GM12801 (cell line): ENCODE measurements around the gene ATXN1L.

ENCODE experiments used
- CTCF ChIP-seq: IDR thresholded peaks from one replicate; pipeline ENCODE4 v1.5.1; 2011; ENCODE audit warnings: control low read depth; ENCODE audit not compliant: insufficient read length; ENCODE audit errors: extremely low read depth

Gene ATXN1L

DNA sequence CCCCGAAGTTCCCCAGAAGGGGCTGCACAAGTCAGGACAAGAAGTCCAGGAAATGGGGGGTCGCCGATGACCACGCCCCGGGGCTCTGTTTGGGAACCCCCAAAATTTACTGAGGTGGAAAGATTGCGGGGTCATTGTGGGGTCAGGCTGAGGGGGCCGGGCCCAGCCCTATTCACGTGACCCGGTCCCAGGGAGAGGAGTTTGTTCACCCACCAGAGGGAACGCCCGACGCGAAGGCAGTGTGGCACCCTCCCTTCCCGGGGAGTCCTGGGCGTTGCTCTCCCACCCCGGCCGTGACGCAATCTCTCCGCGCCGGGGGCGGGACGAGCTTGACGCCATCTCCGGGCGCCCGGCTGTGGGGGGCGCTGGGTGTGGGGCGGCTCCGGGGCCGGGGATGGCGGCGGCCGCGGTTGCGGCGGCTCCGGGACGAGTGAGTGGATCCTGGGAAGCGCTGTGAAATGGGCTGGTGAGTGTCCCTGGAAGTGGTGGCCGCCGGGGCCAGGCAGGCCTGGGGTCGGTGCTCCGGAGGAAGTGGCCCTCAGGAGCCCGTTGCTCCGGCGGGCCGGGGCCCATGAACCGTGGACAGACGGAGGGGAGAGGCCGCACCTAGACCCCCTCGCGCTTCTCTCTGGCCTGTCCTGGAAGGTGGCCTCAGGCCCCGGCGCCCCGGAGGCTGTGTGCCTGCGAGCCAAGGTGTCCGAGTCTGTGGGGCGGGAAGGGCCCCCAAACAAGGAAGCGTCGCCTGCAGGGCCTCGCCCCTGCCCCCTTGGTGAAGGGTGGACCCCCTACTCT, at the start of gene ATXN1L:
TSS of gene ATXN1L (plus strand) at position 338 of the 792 bp plus-strand sequence. CDS start 3,765 bp downstream, outside the sequence.
- no peak for TF ChIP-seq CTCF

- TF ChIP-seq CTCF: no peak
Measured at GRCh38 chr16:71796501-71797097, 49.2 kb upstream of the ATXN1L start.

GRCh38 chr16:71803305-71803690, 42.5 kb upstream of the ATXN1L start:
- no peak for TF ChIP-seq CTCF

DNA sequence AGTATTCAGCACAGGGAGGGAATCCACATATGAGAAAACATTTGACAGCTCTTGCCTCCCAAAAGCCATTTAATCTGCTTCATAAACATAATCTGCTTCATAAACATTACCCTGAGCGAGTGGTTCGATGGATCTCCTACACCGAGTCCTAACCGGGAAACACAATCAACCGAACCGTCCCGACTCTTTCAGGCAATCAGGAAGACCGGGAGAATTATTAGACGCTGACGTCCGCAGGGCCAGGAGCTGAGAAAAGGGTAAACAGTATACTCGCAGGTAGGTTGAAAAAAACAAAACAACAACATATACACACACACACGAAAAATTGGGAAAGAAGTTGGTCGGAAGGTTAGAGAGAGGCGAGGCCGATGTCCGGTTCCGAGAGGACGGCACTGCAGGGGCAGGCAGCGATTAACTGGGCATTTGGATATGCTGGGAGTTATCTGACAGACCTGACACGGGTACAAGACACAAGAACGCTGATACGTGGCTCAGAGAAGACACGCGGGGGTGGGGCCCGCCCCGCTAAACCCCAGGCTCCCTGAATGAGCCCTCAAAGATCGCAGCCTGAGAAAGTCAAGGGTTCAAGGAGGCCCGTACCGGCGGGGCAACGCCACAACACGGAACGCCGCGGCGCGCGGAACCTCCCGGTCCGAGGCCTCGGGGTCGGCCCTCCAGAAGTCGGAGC, 37.7 kb upstream of the ATXN1L start:
- TF ChIP-seq CTCF: no peak

DNA sequence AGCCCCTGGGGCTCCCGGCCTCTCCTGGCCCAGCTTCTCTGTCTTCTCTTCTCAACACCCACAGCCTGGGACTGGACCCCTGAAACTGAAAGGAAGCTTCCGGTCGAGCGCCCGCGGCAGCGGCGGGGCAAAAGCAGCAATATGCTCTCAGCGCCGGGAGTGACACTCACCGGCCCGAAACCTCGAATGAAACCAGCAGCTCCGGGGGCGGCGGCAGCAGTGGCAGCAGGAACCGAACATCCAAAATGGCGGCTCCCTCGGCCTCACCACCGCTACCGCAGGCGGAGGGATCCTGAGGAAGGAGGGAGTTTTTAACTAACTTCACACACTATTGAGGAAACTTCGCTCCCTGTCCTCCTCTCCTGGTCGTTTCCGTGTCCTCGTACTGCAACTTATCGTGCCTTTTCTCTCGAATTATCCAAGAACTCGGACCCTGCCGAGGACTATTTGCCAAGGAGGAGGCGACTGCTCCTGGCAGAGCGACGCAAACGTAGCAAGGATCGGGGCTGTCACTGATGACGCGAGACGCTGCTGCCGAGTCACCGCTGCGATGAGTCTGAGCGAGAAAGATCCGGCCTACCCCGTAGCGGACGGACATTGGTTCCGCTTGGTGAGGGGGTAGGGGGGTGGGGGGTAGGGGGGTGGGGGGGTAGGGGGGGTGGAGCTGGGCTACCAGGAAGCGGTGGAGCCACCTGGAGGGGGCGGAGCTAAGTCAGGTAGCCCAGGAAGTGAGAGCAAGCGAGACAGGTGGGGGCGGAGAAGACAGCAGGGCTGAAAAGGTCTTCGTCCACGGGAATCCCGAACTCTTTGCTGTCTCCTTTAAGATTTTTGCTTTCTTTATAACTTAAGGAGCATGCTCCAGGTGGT, 37.0 kb upstream of the ATXN1L start, which contains the start of gene AP1G1:
TSS of gene AP1G1 (minus strand) at position 242 of the 867 bp plus-strand sequence. CDS start 19,355 bp downstream, outside the sequence.
- TF ChIP-seq CTCF: no peak

DNA sequence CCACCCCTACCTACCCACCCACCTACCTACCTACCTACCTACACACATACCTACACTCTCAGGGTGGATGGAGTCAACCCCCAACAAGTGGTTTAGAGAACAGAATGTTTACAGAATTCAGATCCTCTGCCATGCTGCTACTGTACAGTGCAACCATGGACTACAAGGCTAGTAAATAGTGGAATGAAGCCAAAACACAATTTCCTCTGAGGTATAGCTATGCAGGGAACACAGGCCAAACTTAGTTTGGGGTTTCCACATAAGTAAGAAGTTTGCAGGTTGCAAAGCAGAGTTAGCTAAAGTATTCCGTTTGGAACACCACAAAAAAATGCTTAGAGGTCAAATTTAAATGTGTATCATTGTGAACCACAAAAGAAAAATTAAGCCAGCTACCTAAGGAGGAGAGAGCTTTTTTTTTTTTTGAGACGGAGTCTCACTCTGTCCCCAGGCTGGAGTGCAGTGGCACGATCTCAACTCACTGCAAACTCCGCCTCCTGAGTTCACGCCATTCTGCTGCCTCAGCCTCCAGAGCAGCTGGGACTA, 34.4 kb upstream of the ATXN1L start:
- TF ChIP-seq CTCF: no peak

GRCh38 chr16:71826533-71827017, 19.2 kb upstream of the ATXN1L start:
- TF ChIP-seq CTCF: no peak
